Measurements from ENCODE around the gene SCNN1A.

The SCNN1A gene

GRCh38 chr12:6334940-6335450, 40.4 kb downstream of the SCNN1A start:
- no peak for TF ChIP-seq CTCF (IDR thresholded peaks at IDR 0.05; ENCODE audit: control extremely low read depth, extremely low read depth, low read depth, missing control alignments)
- POLR2A ChIA-PET = interaction anchor here (2.1 kb wide), 1 partner anchor 199 kb away, joined by 7 read pairs; the partner anchor contains the start of gene GAPDH
- no peak for DNase-seq (ENCODE audit: extremely low spot score)
- CTCF ChIA-PET = interaction anchor here (0.7 to 3.7 kb wide), 14 partner anchors 9 to 203 kb away, joined by 3 to 24 read pairs (median 5); partner anchors contain the start of gene MRPL51

- ChIA-PET CTCF (interaction anchor here (1.1 to 3.7 kb wide), 6 partner anchors 8 to 131 kb away, joined by 3 to 24 read pairs (median 10); no protein-coding TSS in a partner anchor), POLR2A (no interaction called here)
- TF ChIP-seq CTCF (IDR thresholded peaks at IDR 0.05; ENCODE audit: control extremely low read depth, extremely low read depth, low read depth, missing control alignments) = no peak
- DNase-seq (ENCODE audit: extremely low spot score) = no peak
Measured at GRCh38 chr12:6334359-6334758, 41.0 kb downstream of the SCNN1A start.

GRCh38 chr12:6333566-6333965, 41.8 kb downstream of the SCNN1A start:
- no peak for TF ChIP-seq CTCF (IDR thresholded peaks at IDR 0.05; ENCODE audit: control extremely low read depth, extremely low read depth, low read depth, missing control alignments)
- ChIA-PET CTCF (interaction anchor here (1.0 to 3.4 kb wide), 3 partner anchors 11 to 18 kb away, joined by 3 to 17 read pairs (median 6); no protein-coding TSS in a partner anchor), POLR2A (no interaction called here)
- no peak for DNase-seq (ENCODE audit: extremely low spot score)

GRCh38 chr12:6333029-6333428, 42.3 kb downstream of the SCNN1A start:
- DNase-seq (ENCODE audit: extremely low spot score) = no peak
- ChIA-PET POLR2A (no interaction called here), CTCF (interaction anchor here (1.0 to 3.4 kb wide), 6 partner anchors 9 to 205 kb away, joined by 3 to 17 read pairs (median 4); partner anchors contain the start of gene TNFRSF1A)
- no peak for TF ChIP-seq CTCF (IDR thresholded peaks at IDR 0.05; ENCODE audit: control extremely low read depth, extremely low read depth, low read depth, missing control alignments)

- POLR2A ChIA-PET = no interaction called here
- no peak for DNase-seq (ENCODE audit: extremely low spot score)
- CTCF ChIA-PET = interaction anchor here (1.0 to 1.5 kb wide), 4 partner anchors 9 to 205 kb away, joined by 3 to 5 read pairs (median 4); partner anchors contain the start of gene TNFRSF1A
Measured at GRCh38 chr12:6332459-6332858, 42.9 kb downstream of the SCNN1A start.

More at GRCh38 chr12:6332459-6332858, 42.9 kb downstream of the SCNN1A start:
- no peak for TF ChIP-seq CTCF (IDR thresholded peaks at IDR 0.05; ENCODE audit: control extremely low read depth, extremely low read depth, low read depth, missing control alignments)

Measured in GM10248 (cell line).